ENCODE measurements around the gene TP53BP2.
"Not testable (repeated sequence)": the region's sequence is repeated elsewhere in the genome, so short reads cannot be mapped to it uniquely, and the experiment has no call there.

TP53BP2 gene

DNA sequence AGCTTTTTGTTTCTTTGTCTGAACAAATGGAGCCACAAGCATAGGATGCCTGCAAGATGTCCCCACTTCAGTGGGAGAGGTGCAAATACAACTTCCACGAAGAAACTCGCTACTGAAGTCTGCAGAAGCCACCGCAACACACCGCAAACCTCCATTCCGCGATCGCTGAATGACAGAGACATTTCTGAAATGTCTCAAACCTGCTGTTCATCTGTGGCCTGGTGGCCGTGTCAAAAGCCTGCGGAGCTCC, 1.0 kb downstream of the TP53BP2 start:
- CTCF ChIA-PET, result interaction anchor here (1.1 to 3.2 kb wide), 8 partner anchors 7 to 211 kb away, joined by 3 to 14 read pairs (median 4); no protein-coding TSS in a partner anchor
- no peak for DNase-seq (ENCODE audit: extremely low spot score)
- TF ChIP-seq CTCF (IDR thresholded peaks at IDR 0.05; ENCODE audit: control extremely low read depth, extremely low read depth, low read depth, missing control alignments), result no peak
- POLR2A ChIA-PET, result no interaction called here

GRCh38 chr1:223843934-223844786, 1.6 kb downstream of the TP53BP2 start:
- ChIA-PET POLR2A (no interaction called here), CTCF (interaction anchor here (2.9 to 3.2 kb wide), 3 partner anchors 9 to 32 kb away, joined by 9 to 14 read pairs (median 14); no protein-coding TSS in a partner anchor)
- DNase-seq (ENCODE audit: extremely low spot score), result no peak
- no peak for TF ChIP-seq CTCF (IDR thresholded peaks at IDR 0.05; ENCODE audit: control extremely low read depth, extremely low read depth, low read depth, missing control alignments)

DNA sequence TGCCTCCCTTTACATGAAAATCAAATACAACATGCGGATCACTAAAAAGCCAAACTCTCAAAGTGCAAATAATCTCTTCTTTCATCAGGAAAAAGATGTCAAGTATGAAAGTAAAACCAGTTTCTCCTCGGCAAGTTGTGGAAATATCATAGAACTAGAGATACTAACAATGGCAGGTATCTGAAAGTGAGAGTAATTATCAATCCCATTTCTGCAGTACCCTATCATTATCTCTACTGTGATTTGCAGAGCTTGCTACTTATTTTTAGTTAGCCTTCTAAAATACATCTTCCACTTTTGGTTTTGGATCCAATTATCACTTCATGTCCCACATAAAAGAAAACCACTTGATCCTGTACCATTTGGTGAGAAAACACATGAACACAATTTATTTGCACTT, 3.0 kb downstream of the TP53BP2 start:
- DNase-seq (ENCODE audit: extremely low spot score), result no peak
- POLR2A ChIA-PET, result interaction anchor here (0.9 kb wide), 1 partner anchor 10 kb away, joined by 3 read pairs; no protein-coding TSS in a partner anchor
- CTCF ChIA-PET, result interaction anchor here (1.0 to 2.0 kb wide), 3 partner anchors 10 to 93 kb away, joined by 4 to 8 read pairs (median 8); no protein-coding TSS in a partner anchor
- TF ChIP-seq CTCF (IDR thresholded peaks at IDR 0.05; ENCODE audit: control extremely low read depth, extremely low read depth, low read depth, missing control alignments), result no peak

- CTCF ChIA-PET, result interaction anchor here (0.9 to 2.0 kb wide), 5 partner anchors 9 to 93 kb away, joined by 3 to 8 read pairs (median 4); no protein-coding TSS in a partner anchor
- DNase-seq (ENCODE audit: extremely low spot score), result not testable (repeated sequence)
- POLR2A ChIA-PET, result interaction anchor here (0.9 kb wide), 1 partner anchor 9 kb away, joined by 3 read pairs; no protein-coding TSS in a partner anchor
Observed at GRCh38 chr1:223841977-223842623, 3.6 kb downstream of the TP53BP2 start.

- DNase-seq (ENCODE audit: extremely low spot score), result no peak
- POLR2A ChIA-PET, result no interaction called here
- no peak for TF ChIP-seq CTCF (IDR thresholded peaks at IDR 0.05; ENCODE audit: control extremely low read depth, extremely low read depth, low read depth, missing control alignments)
- CTCF ChIA-PET, result interaction anchor here (1.0 to 1.4 kb wide), 6 partner anchors 8 to 28 kb away, joined by 3 to 5 read pairs (median 4); no protein-coding TSS in a partner anchor
Observed at GRCh38 chr1:223840254-223840653, 5.5 kb downstream of the TP53BP2 start.

DNA sequence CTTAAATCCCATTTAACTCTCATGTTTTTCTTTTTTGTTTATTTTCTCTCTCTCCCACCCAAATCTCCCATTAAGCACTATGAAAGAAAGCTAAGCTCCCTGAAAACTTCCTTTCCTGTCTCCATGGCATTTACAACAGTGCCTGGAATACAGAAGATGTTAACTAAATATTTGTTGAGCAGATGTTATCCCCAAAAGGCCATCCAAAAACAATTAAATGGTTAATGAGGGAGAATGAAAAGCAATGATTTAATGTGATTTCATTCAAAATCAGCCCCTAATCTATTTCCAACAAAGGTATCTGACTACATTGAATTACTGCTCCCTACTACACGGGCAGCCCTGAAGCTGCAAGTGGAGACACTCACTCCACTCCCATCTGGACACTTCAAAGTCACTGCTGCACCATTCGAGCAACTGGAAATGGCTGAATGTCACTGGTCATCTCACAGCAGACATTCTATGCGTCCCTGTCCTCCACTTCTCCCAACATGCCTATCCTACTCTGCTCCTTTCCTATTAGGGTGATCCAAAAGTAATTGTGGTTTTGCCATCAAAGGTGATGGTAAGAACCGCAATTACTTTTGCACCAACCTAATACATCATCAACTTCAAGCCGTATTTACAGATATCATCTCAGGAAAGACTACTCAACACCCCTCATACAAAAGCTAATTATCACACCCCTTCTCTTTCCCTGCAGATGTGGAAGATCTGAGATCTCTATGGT, 7.5 kb downstream of the TP53BP2 start:
- no peak for TF ChIP-seq CTCF (IDR thresholded peaks at IDR 0.05; ENCODE audit: control extremely low read depth, extremely low read depth, low read depth, missing control alignments)
- CTCF ChIA-PET, result interaction anchor here (0.9 to 1.6 kb wide), 5 partner anchors 8 to 33 kb away, joined by 3 to 5 read pairs (median 3); partner anchors contain the start of gene TP53BP2
- POLR2A ChIA-PET, result no interaction called here
- DNase-seq (ENCODE audit: extremely low spot score), result no peak

Data from GM10248 (cell line).